ENCODE results near the gene TMEM87A.

GRCh38 chr15:42274702-42274989, 1.4 kb upstream of the TMEM87A start:
- no peak for TF ChIP-seq CTCF (IDR thresholded peaks at IDR 0.05; ENCODE audit: insufficient read depth, low read length, poor library complexity, severe bottlenecking)
- no peak for TF ChIP-seq EZH2phosphoT487 (conservative IDR thresholded peaks at IDR 0.05; ENCODE audit: low read length)
